Adrenal gland (tissue), 5 donors: ENCODE results near the gene TUBE1.

Experiments used
- CTCF ChIP-seq, 6 experiments: fragments of 450-650 bp in 4 of 6; fragments of 200-600 bp in 2 of 6; sonication (generic) in 1 of 6; IDR thresholded peaks; 1 replicate in 5 of 6; 2 replicates in 1 of 6; pipeline versions ENCODE4 v1.5.1 to v1.8.0; 2016 to 2021; ENCODE audit warnings: antibody characterized with exemption in 6 of 6, mild to moderate bottlenecking in 2 of 6, moderate library complexity in 1 of 6
- POLR2A ChIP-seq, 2 donors: fragments of 450-650 bp; IDR thresholded peaks; one replicate each; pipeline ENCODE4 v1.6.1; 2017; ENCODE audit warnings: antibody characterized with exemption in 2 of 2, mild to moderate bottlenecking in 2 of 2, moderate library complexity in 1 of 2
- donor health status: DM: no; HTN: no; CAD: no.

DNA sequence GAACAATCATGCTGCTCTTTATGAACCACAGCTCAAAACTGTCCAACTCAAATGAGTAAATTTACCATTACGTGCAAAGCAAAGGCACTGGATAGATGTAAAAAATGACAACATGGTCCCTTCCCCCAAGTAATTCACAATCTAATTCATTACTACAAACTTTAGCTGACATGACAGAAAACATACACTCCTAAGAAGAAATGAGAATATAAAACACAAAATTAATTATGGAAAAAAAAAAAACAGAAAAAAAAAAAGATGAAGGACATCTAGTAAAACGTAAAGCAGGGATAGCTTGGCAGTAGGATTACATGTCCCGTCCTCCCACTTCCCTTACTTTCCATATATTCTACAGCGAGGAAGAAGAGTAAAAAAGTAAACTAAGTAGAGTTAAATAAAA is 5.7 kb downstream of the TUBE1 start:
- TF ChIP-seq POLR2A (IDR thresholded peaks at IDR 0.05) (no peak), CTCF (IDR thresholded peaks at IDR 0.05) (no peak)
